GM08714 (cell line): ENCODE measurements around the gene TMEM217.
"Not testable (repeated sequence)": the region's sequence is repeated elsewhere in the genome, so short reads cannot be mapped to it uniquely, and the experiment has no call there.

Experiments
- H3K4me3 ChIP-seq: fragments of 200-500 bp; sonication (Bioruptor generic); 2 replicates; pipeline ENCODE4 v1.5.1; 2014; ENCODE audit warnings: mild to moderate bottlenecking, low read length, inconsistent platforms
- ZNF274 ChIP-seq: IDR thresholded peaks from 2 replicates; pipeline ENCODE4 v1.6.1; 2012; ENCODE audit warnings: mild to moderate bottlenecking, low read depth, low read length

The TMEM217 gene

DNA sequence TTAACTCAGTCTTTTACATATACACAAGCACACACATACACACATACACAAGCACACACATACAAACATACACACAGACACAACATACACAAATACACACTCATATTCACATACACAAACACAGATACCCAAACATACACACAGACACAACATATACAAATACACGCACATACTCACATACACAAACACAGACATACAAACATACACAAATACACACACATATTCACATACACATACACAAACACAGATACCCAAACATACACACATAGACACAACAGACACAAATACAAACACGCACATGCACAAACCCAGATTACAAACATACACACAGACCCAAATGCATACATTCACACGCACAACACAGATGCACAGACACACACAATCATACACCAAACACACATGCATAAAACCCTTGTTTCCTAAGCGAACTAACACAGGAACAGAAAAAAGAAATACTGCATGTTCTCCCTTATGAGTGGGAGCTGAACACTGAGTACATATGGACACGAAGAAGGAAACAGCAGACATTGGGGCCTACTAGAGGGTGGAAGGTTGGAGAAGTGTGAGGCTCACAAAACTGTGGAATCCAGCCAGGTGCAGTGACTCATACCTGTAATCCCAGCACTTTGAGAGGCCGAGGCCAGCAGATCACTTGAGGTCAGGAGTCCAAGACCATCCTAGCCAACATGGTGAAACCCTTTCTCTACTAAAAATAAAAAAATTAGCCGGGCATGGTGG lies 53.8 kb downstream of the TMEM217 start:
- no peak overlapping the region for H3K4me3 ChIP-seq
- no peak for TF ChIP-seq ZNF274

DNA sequence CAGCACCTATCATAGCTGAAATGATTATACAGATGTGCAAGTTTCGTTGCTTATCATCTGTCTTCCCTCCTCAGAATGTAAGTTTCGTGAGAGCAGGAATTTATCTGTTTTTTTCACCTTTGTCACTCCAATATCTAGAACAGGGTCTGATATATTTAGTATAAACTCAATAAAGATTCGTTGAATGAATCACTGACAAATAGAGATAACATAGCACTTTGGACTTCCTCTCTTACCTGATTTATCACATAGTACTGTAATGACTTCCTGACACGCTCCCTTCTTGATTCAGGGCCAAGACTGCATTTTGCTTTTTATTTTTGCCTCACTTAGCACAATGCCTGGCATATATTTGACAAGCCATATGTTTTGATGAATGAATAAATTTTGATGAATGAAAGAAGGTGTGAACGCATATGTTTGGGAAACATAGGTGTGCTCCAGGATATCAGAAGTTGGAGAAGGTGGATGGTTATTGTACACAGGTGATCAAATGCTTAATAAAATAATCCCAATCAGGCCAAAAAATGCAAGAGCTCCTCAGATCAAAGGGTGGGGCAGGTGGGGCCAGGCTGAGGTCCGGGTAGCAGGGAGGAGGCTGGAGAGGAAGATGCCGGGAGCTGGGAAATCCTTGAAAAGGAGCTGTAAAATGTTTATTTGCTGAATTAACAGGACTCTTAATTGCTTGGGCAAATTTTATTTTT lies 55.0 kb downstream of the TMEM217 start:
- H3K4me3 ChIP-seq = no peak overlapping the region
- TF ChIP-seq ZNF274 = no peak

DNA sequence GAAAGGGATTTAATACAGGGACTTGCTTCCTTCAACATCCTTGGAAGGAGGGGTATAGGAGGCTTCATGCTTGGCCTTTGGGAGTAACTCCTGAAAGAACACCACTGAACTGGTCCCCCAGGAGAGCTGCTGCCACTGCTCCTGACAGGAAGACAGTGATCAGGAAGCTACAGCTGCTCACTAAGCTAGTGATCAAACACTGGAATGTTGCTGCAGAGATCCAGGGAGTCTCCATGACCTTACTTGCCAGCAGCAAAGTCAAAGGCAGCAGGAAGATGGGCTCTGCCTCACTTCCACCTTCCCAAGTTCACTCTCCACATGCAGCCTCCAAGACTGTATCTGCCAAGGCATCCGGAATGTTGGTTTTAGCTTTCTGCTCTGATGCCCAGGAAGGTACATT lies 56.2 kb downstream of the TMEM217 start:
- no peak for TF ChIP-seq ZNF274
- no peak overlapping the region for H3K4me3 ChIP-seq

DNA sequence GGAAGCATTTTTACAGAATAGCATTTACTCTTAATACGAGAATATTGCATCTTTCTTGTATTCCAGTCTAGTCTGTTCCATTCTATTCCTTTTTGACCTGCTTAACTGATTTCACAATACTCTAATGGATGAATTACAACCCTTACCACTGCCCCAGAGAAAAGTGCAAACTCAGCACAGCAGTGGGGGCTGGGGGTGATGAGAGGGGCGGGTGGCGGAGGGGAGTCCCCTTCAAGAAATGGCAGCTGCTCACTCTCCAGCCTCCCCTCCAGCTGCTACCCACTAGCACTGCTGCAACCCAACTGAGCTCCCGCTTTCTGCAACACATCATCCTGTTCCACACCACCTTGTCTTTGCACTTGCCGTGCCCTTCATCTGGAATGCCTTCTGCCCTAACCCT lies 57.9 kb downstream of the TMEM217 start:
- H3K4me3 ChIP-seq = no peak overlapping the region
- no peak for TF ChIP-seq ZNF274

DNA sequence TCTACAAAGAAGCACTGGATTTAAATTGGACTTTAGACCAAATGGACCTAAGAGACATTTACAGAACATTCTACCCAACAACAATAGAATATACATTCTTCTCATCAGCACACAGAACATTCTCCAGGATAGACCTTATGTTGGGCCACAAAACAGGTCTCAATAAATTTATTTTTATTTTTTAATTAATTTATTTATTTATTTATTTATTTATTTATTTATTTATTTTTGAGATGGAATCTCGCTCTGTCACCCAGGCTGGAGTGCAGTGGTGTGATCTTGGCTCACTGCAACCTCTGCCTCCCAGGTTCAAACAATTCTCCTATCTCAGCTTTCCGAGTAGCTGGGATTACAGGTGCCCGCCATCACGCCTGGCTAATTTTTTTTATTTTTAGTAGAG lies 61.5 kb downstream of the TMEM217 start:
- not testable (repeated sequence) for H3K4me3 ChIP-seq

DNA sequence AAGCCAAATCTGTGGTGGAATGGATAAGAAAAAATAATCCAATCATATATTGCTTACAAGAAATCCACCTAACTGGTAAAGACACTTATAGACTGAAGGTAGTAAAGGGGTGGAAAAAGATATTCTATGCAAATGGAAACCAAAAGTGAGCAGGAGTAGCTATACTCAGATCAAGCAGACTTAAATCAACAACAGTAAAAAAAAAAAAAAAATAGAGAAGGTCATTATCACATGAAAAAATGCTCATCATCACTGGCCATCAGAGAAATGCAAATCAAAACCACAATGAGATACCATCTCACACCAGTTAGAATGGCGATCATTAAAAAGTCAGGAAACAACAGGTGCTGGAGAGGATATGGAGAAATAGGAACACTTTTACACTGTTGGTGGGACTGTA lies 63.1 kb downstream of the TMEM217 start:
- not testable (repeated sequence) for H3K4me3 ChIP-seq

DNA sequence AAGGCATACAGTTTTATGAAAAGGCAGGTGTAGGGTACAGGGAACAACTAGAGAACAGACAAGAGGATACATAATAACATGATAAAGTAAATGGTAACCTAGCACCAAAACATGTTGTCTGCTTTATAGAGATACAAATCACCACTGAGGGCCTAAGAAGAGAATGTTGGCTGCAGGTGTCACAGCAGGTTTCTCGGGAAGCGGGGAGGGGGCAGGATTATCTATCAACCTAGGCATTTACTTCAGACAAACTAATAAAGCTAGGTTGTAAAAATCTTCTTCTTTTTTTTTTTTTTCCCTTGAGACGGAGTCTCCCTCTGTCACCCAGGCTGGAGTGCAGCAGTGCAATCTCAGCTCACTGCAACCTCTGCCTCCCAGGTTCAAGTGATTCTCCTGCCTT lies 65.3 kb downstream of the TMEM217 start:
- no peak overlapping the region for H3K4me3 ChIP-seq
- TF ChIP-seq ZNF274 = no peak

DNA sequence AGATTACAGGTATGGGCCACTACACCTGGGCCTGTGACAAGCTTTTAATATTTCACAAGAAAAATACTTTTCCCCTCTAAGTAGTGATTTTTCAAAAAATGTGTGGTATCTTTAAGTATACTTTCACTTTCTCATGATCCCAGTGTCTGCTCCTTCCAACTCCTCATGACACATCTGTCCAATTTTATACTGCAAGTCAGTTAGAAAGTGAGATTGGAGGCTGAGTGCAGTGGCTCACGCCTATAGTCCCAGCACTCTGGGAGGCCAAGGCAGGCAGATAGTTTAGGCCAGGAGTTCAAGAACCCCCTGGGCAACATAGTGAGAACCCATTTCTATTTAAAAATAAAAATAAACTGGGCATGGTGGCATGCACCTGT lies 67.8 kb downstream of the TMEM217 start:
- TF ChIP-seq ZNF274 = no peak
- no peak overlapping the region for H3K4me3 ChIP-seq

DNA sequence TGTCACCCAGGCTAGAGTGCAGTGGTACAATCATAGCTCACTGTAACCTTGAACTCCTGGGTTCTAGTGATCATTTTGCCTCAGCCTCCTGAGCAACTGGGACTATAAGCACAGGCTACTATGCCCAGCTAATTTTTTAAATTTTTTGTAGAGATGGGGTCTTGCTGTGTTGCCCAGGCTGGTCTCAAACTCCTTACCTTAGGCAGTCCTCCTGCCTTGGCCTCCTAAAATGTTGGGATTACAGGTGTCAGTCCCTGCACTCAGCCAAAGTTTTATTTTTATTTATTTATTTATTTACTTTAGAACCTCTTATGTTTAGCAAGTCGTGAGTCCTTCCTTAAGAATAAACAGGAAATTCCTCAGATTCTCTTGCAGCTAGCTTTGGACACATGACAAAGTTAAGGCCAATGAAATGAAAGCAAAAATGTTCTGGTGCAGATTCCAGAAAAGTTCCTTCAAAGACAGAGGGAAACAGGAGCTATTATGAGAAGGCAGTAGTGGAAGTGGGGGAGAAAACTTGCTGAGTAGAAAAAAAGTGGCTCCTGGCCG lies 68.9 kb downstream of the TMEM217 start:
- no peak overlapping the region for H3K4me3 ChIP-seq
- no peak for TF ChIP-seq ZNF274

DNA sequence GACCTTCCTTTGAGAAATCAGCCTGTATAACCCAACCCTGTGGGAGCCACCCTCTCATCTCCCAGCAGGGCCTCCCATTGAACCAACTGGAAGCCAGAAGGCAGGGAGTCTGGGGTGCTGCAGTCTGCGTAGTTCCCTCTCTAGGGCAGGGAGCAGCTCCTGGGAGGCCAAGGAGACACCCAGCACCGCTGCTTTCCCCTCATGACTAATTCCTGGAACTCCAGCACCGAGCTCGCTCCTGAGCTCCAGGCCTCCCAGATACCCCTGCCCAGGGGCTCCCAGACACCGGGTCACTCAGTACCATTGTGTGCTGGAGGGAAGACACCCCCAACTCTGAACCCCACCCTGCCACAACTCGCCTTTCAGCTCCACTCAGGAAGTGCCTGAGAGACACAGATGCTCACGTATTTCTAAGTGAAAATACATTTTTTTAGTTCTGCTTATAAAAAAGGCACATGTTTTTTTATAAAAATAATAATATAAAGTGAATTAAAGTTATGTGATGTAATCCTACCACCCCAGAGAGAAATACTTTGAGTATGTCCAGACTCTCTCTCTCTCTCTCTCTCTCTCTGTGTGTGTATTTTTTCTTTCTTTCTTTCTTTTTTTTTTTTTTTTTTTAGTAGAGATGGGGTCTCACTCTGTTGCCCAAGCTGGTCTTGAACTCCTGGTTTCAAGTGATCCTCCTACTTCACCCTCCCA lies 70.5 kb downstream of the TMEM217 start:
- TF ChIP-seq ZNF274 = no peak

DNA sequence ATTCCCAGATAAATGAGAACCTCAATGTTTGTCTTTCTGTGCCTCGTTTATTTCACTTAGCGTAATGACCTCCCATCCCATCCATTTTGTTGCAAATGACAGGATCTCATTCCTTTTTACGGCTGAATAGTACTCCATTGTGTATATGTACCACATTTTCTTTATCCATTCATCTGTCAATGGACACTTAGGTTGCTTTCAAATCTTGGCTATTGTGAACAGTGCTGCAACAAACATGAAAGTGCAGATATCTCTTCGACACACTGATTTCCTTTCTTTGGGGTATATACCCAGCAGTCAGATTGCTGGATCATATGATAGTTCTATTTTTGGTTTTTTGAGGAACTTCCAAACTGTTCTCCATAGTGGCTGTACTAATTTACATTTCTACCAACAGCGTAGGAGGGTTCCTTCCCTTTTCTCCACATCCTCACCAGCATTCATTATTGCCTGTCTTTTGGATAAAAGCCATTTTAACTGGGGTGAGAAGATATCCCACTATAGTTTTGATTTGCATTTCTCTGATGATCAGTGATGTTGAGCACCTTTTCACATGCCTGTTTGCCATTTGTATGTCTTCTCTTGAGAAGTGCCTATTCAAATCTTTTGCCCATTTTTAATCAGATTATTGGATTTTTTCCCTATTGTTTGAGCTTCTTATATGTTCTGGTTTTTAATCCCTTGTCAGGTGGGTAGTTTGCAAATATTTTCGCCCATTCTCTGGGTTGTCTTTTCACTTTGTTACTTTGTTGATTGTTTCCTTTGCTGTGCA lies 71.8 kb downstream of the TMEM217 start:
- not testable (repeated sequence) for H3K4me3 ChIP-seq

More for the DNA sequence above, 70.5 kb downstream of the TMEM217 start:
- no peak overlapping the region for H3K4me3 ChIP-seq

DNA sequence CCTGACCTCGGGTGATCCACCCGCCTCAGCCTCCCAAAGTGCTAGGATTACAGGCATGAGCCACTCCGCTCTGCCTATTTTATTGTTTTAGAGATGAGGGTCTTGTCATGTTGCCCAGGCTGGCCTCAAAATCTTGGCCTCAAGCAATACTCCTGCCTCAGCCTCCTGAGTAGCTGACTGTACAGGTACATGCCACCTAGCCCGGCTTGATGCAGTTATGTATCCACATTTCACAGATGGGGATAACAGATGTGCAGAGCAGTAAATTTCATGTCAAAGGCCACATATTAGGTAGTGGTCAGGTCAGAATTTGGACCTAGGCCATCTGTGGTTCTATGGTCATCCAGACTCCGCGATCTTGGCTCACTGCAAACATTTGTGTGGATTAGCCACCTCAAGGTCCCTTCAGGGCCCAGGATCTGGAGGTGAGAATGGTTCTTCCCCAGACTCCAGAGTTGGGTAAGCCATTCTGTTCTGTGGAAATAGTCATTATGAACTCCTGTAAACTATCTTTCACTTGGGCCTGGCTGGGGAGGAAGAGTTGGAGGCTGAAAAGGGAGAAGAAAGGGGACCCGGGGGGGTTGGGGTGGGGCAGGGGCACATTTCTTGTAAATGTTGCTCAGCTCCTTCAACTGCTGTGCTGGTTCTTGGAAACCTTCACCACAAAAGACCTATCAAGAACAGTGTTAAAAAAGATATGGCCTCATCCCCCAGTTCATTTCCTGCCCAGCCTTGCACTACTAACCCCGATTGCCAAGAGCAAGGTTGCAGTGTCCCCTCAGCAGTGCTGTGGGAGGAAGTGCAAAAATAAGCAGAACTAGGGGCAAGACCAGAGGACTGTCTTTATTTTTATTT lies 75.0 kb downstream of the TMEM217 start:
- no peak overlapping the region for H3K4me3 ChIP-seq

DNA sequence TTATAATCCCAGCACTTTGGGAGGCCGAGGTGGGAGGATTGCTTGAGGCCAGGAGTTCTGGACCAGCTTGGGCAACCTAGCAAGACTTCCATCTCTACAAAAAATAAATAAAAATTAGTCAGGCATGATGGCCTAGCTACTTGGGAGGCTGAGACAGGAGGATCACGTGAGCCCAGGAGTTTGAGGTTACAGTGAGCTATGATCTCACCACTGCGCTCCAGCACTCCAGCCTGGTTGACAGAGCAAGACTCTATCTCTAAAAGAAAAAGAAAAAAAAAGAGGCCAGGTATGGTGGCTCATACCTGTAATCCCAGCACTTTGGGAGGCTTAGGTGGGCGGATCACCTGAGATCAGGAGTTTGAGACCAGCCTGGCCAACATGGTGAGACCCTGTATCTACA lies 77.3 kb downstream of the TMEM217 start:
- H3K4me3 ChIP-seq = not testable (repeated sequence)

More for the DNA sequence above, 75.0 kb downstream of the TMEM217 start:
- TF ChIP-seq ZNF274 = no peak
